HepG2 (cell line): Measurements from ENCODE around the gene PTPRE. TPM values are rescaled to one million over a fixed set of nuclear protein-coding genes. Genes with fewer than 3 reads are reported as not detected.

ENCODE experiments used
- ATAC-seq: fragments of 200-7000 bp; cut with Tn5 transposase; 3 replicates; pipeline ENCODE4 v1.9.1; 2020; ENCODE audit warnings: mild to moderate bottlenecking, moderate library complexity
- BruUV-seq: library from RNA; stranded (reverse); fragments of 400-500 nt; replicated peaks from 2 replicates; lab custom pipeline; 2021; lab: Mats Ljungman, UMichigan
- CTCF ChIA-PET: fragments of 300-600 bp; formaldehyde crosslinking; extraction: SDS; loops from one replicate; lab custom pipeline; 2021; ENCODE audit warnings: low total read pairs, inconsistent platforms, low intra/inter-chr PET ratio; lab: Yijun Ruan, JAX
- POLR2A ChIA-PET: fragments of 350-600 bp; sonication (Branson Sonifier 250); formaldehyde crosslinking; loops from one replicate; lab custom pipeline; 2020; ENCODE audit warnings: antibody characterized with exemption, inconsistent platforms; lab: Yijun Ruan, JAX
- DNase-seq: peaks from one replicate; pipeline ENCODE4 v3.0.0-alpha.2; 2015; ENCODE audit warnings: low spot score
- FAIRE-seq: peaks from 3 replicates; lab custom pipeline; 2011; peaks lifted over from hg19 to GRCh38; lab: Jason Lieb, UNC
- H2AFZ ChIP-seq: one replicate; pipeline ENCODE4 v1.6.1; 2011; ENCODE audit warnings: low read length, inconsistent platforms
- H3K27ac ChIP-seq: fragments of 300-600 bp; 3 replicates; pipeline ENCODE4 v1.8.0; 2011; ENCODE audit warnings: mixed run types, mild to moderate bottlenecking, mixed read lengths, low read length, inconsistent platforms; ENCODE audit not compliant: insufficient read depth; ENCODE audit errors: extremely low read length
- H3K27me3 ChIP-seq, 2 experiments: fragments of 200-600 bp in 1 of 2; 2 replicates in 1 of 2; 3 replicates in 1 of 2; pipeline versions ENCODE4 v1.6.0 to v1.8.0; 2011; ENCODE audit warnings: low read length in 2 of 2, mild to moderate bottlenecking in 2 of 2, moderate library complexity in 2 of 2, inconsistent platforms in 1 of 2; ENCODE audit not compliant: insufficient read depth in 2 of 2, control insufficient read depth in 1 of 2
- H3K36me3 ChIP-seq, 2 experiments: fragments of 200-600 bp in 1 of 2; replicated peaks in 1 of 2; 2 replicates in 1 of 2; 3 replicates in 1 of 2; pipeline versions ENCODE4 v1.5.1 to v1.8.0; 2011; ENCODE audit warnings: low read length in 2 of 2, inconsistent platforms in 1 of 2; ENCODE audit not compliant: insufficient read depth in 2 of 2, control insufficient read depth in 1 of 2
- H3K4me1 ChIP-seq: 2 replicates; pipeline ENCODE4 v1.5.1; 2012; ENCODE audit warnings: low read length, inconsistent platforms; ENCODE audit not compliant: insufficient read depth
- H3K4me2 ChIP-seq: 2 replicates; pipeline ENCODE4 v1.6.0; 2011; ENCODE audit warnings: low read depth, low read length, inconsistent platforms
- H3K4me3 ChIP-seq, 3 experiments: fragments of 200-600 bp in 1 of 3; sonication (generic), shearing (Covaris generic) in 1 of 3; replicated peaks in 1 of 3; 2 replicates each; pipeline ENCODE4 v1.5.1; 2011 to 2016; ENCODE audit warnings: low read length in 3 of 3, inconsistent platforms in 2 of 3, low read depth in 2 of 3, mild to moderate bottlenecking in 2 of 3, control low read depth in 1 of 3, mixed read lengths in 1 of 3; ENCODE audit not compliant: insufficient read depth in 1 of 3
- H3K79me2 ChIP-seq: one replicate; pipeline ENCODE4 v1.6.1; 2011; ENCODE audit warnings: low read length, inconsistent platforms; ENCODE audit not compliant: insufficient read depth
- H3K9ac ChIP-seq: 2 replicates; pipeline ENCODE4 v1.6.0; 2011; ENCODE audit warnings: mild to moderate bottlenecking, low read depth, low read length, inconsistent platforms; ENCODE audit not compliant: insufficient read depth
- H3K9me3 ChIP-seq: 2 replicates; pipeline ENCODE4 v1.5.1; 2012; ENCODE audit warnings: mild to moderate bottlenecking, low read length
- H4K20me1 ChIP-seq: 2 replicates; pipeline ENCODE4 v1.6.0; 2011; ENCODE audit warnings: inconsistent platforms, mild to moderate bottlenecking, low read length, moderate library complexity; ENCODE audit not compliant: insufficient read depth
- EP300 ChIP-seq, 3 experiments: sonication (generic) in 1 of 3; formaldehyde crosslinking in 1 of 3; IDR thresholded peaks; 2 replicates each; pipeline versions ENCODE4 v1.5.1 to v1.6.1; 2011 to 2020; ENCODE audit warnings: low read depth in 2 of 3, low read length in 2 of 3, borderline replicate concordance in 1 of 3, improper control_type of control experiment in 1 of 3, mild to moderate bottlenecking in 1 of 3, missing genetic modification reagents in 1 of 3, moderate library complexity in 1 of 3
- HDAC1 ChIP-seq: sonication (generic); formaldehyde crosslinking; IDR thresholded peaks from 2 replicates; pipeline ENCODE4 v1.5.1; 2020; ENCODE audit warnings: mild to moderate bottlenecking, missing genetic modification reagents
- PCBP1 ChIP-seq: fragments of 200-400 bp; formaldehyde crosslinking; IDR thresholded peaks from 2 replicates; pipeline ENCODE4 v1.6.1; 2017; ENCODE audit warnings: mild to moderate bottlenecking, low read depth, low read length, borderline replicate concordance
- PRPF4 ChIP-seq: fragments of 200-400 bp; formaldehyde crosslinking; IDR thresholded peaks from 2 replicates; pipeline ENCODE4 v1.6.1; 2016; ENCODE audit warnings: low read length, low read depth; ENCODE audit not compliant: poor library complexity, severe bottlenecking
- RBM22 ChIP-seq: fragments of 200-400 bp; formaldehyde crosslinking; optimal IDR thresholded peaks from 2 replicates; pipeline ENCODE3; 2017; ENCODE audit warnings: mild to moderate bottlenecking, low read length, moderate library complexity
- SP4 ChIP-seq: sonication (generic); formaldehyde crosslinking; IDR thresholded peaks from 2 replicates; pipeline ENCODE4 v1.8.1; 2023; ENCODE audit warnings: mild to moderate bottlenecking, missing genetic modification reagents
- SPEN ChIP-seq: sonication (generic); formaldehyde crosslinking; IDR thresholded peaks from 2 replicates; pipeline ENCODE4 v1.5.1; 2020; ENCODE audit warnings: low read depth, mild to moderate bottlenecking, missing genetic modification reagents
- TRIM24 ChIP-seq: sonication (generic); formaldehyde crosslinking; IDR thresholded peaks from 2 replicates; pipeline ENCODE4 v1.8.0; 2022; ENCODE audit warnings: mild to moderate bottlenecking, missing genetic modification reagents
- ZBTB25 ChIP-seq: IDR thresholded peaks from 2 replicates; pipeline ENCODE4 v1.6.1; 2018; ENCODE audit warnings: missing genetic modification reagents
- ZNF589 ChIP-seq: sonication (generic); formaldehyde crosslinking; conservative IDR thresholded peaks from 2 replicates; pipeline ENCODE4 v1.8.0; 2022; ENCODE audit warnings: mild to moderate bottlenecking, moderate library complexity, missing genetic modification reagents
- ZNF781 ChIP-seq: sonication (generic); formaldehyde crosslinking; IDR thresholded peaks from 2 replicates; pipeline ENCODE4 v1.5.1; 2020; ENCODE audit warnings: borderline replicate concordance, mild to moderate bottlenecking, missing genetic modification reagents; ENCODE audit errors: not compliant biosample characterization
- WGBS: methylation state at CpG from one replicate; pipeline ENCODE4 v1.1.6; 2017; ENCODE audit warnings: low lambda C conversion rate; 5-methylcytosine and 5-hydroxymethylcytosine counted together
- in situ Hi-C: cut with HindIII; loops from 2 replicates; pipeline ENCODE4 v1.10.0; 2017; ENCODE audit warnings: low pct_unique_long_range_greater_than_20kb; ENCODE audit not compliant: extremely low pct_ligation_motif_present
- intact Hi-C: fragments of 100-400 bp; cut with micrococcal nuclease; formaldehyde crosslinking; loops from one replicate; pipeline ENCODE4 v1.10.0; 2022; ENCODE audit not compliant: unreplicated experiment
- polyA plus RNA-seq, 8 experiments: library from polyadenylated mRNA; depleted of rRNA in 3 of 8; stranded (reverse) in 7 of 8; unstranded in 1 of 8; fragments of >200 nt; fragmentation: Illumina TruSeq in 4 of 8; extraction: Trizol in 4 of 8; gene quantifications; 2 replicates each; pipeline versions ENCODE4 v1.2.1 to v1.2.3, GENCODE V29; 2011 to 2016; ENCODE audit warnings: low read depth in 4 of 8, missing spikeins in 1 of 8, mixed read lengths in 1 of 8; ENCODE audit not compliant: insufficient read depth in 1 of 8
- total RNA-seq, 5 experiments: library from RNA; depleted of rRNA; stranded (reverse); fragments of >200 nt; fragmentation: Illumina TruSeq; extraction: Trizol; gene quantifications; 2 replicates each; pipeline ENCODE4 v1.2.3, GENCODE V29; 2016; ENCODE audit warnings: low read depth in 1 of 5
- TF ChIP-seq, protein P1 (sequence below): sonication (generic); formaldehyde crosslinking; IDR thresholded peaks from 2 replicates; pipeline ENCODE4 v1.5.0; 2020; ENCODE audit warnings: mild to moderate bottlenecking, missing genetic modification reagents
- TF ChIP-seq, protein P2 (sequence below): sonication (generic); formaldehyde crosslinking; IDR thresholded peaks from 2 replicates; pipeline ENCODE4 v1.4.0; 2020; ENCODE audit warnings: mild to moderate bottlenecking, missing genetic modification reagents, borderline replicate concordance

PTPRE gene
- total and polyA plus RNA-seq, 2 of the 13 experiments (the other 11 are each of a cell fraction or from before 2014, with no cell fraction given) = 0.01 to 0.02 TPM

DNA sequence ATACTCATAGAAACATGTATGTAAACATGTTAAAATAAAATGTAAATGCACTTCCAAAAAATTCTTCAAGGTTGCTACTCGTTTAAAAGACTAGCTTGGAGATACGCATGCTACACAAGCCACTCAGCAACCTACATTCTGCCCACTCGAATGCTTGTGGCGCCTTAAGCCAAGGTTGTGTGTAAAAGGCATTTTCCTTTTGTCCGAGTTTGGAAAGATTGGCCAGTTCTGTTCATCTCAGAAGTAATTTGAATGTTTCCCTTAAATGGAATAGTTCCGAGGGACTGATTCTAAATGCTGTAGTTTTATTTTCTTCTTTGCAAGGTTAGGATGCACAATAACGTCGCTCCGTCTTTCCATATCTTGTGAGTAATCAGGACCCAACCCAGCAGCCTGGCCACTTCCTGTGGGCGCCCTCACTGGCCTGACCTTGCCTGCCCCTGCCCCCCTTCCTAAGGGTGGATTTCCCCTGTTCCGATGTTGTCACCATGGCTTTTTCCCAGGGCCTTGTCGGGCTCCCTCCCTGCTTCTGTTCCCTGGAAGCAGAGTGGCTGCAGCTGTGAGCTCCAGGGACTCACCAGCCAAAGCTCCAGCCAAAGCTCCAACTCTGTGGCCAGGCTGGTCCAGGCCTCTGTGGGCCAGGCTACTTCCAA is 70.6 kb downstream of the PTPRE start (continued):
- no peak for TF ChIP-seq ZNF589
- TF ChIP-seq, protein P1, sequence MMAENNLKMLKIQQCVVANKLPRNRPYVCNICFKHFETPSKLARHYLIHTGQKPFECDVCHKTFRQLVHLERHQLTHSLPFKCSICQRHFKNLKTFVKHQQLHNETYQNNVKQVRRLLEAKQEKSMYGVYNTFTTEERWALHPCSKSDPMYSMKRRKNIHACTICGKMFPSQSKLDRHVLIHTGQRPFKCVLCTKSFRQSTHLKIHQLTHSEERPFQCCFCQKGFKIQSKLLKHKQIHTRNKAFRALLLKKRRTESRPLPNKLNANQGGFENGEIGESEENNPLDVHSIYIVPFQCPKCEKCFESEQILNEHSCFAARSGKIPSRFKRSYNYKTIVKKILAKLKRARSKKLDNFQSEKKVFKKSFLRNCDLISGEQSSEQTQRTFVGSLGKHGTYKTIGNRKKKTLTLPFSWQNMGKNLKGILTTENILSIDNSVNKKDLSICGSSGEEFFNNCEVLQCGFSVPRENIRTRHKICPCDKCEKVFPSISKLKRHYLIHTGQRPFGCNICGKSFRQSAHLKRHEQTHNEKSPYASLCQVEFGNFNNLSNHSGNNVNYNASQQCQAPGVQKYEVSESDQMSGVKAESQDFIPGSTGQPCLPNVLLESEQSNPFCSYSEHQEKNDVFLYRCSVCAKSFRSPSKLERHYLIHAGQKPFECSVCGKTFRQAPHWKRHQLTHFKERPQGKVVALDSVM (CRISPR knock-in tag) = no peak

DNA sequence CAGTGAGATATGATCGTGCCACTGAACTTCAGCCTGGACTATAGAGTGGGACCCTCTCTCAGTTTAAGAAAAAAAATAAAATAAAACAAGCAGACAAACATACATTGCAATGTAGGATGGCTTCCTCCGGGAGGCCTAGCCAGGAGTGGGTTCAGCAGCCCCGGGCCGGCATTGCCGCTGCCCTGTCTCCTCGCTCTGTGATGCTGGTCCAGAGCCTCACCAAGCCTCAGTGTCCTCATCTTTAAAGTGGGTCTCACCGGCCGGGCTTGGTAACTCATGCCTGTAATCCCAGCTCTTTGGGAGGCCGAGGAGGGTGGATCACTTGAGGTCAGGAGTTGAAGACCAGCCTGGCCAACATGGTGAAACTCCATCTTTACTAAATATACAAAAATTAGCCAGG is 71.6 kb downstream of the PTPRE start:
- ChIA-PET POLR2A (no interaction called here), CTCF (no interaction called here)
- intact Hi-C loops (no loop called here), in situ Hi-C loops (no loop called here)
- Histone ChIP-seq H4K20me1 (no peaks in the 10 kb centered on the region), H3K27ac (no peak overlapping the region), H2AFZ (no peak overlapping the region), H3K36me3 (no peaks in the 10 kb centered on the region), H3K4me3 (no peak overlapping the region), H3K9ac (no peak overlapping the region), H3K79me2 (no peaks in the 10 kb centered on the region), H3K4me1 (no peaks in the 10 kb centered on the region), H3K27me3 (peaks cover 1 to 34% of the 10 kb centered on the region in 2 experiments; a peak in 4 of 5 replicates), H3K9me3 (peaks cover 12% of the 10 kb centered on the region), H3K4me2 (no peak overlapping the region)
- TF ChIP-seq PCBP1 (no peak), HDAC1 (no peak), TRIM24 (CRISPR knock-in tag) (no peak), PRPF4 (no peak), EP300 (IDR thresholded peaks at IDR 0.05; ENCODE audit: low read depth in 2 of 2, low read length in 2 of 2) (no peak), EP300 (CRISPR knock-in tag; IDR thresholded peaks at IDR 0.05; ENCODE audit: borderline replicate concordance) (no peak), ZNF781 (CRISPR knock-in tag) (no peak), SPEN (CRISPR knock-in tag) (no peak), SP4 (CRISPR knock-in tag) (no peak), ZBTB25 (no peak), RBM22 (no peak)
- TF ChIP-seq, protein P2, sequence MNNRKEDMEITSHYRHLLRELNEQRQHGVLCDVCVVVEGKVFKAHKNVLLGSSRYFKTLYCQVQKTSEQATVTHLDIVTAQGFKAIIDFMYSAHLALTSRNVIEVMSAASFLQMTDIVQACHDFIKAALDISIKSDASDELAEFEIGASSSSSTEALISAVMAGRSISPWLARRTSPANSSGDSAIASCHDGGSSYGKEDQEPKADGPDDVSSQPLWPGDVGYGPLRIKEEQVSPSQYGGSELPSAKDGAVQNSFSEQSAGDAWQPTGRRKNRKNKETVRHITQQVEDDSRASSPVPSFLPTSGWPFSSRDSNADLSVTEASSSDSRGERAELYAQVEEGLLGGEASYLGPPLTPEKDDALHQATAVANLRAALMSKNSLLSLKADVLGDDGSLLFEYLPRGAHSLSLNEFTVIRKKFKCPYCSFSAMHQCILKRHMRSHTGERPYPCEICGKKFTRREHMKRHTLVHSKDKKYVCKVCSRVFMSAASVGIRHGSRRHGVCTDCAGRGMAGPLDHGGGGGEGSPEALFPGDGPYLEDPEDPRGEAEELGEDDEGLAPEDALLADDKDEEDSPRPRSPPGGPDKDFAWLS (CRISPR knock-in tag) = no peak
- ATAC-seq = no peak
- DNase-seq = no peak
- 48% methylated on average over 9 of the region's 9 CpGs for WGBS
- no TSS peak for BruUV-seq
- FAIRE-seq = no peak
